B cell (primary cell): ENCODE measurements around the gene ATP10B. TPM values are rescaled to one million over a fixed set of nuclear protein-coding genes. Genes with fewer than 3 reads are reported as not detected.

Experiments
- ATAC-seq: fragments of 200-7000 bp; cut with Tn5 transposase; one replicate; pipeline ENCODE4 v1.10.0; 2021; ENCODE audit warnings: low read depth, mild to moderate bottlenecking, moderate number of reproducible peaks, moderate library complexity
- CTCF ChIA-PET: fragments of 350-600 bp; sonication (Branson Sonifier 250); formaldehyde crosslinking; loops from one replicate; lab custom pipeline; 2021; ENCODE audit warnings: antibody characterized with exemption, inconsistent platforms; lab: Charles Lee
- POLR2A ChIA-PET: fragments of 350-600 bp; sonication (Branson Sonifier 250); formaldehyde crosslinking; loops from one replicate; lab custom pipeline; 2021; ENCODE audit warnings: antibody characterized with exemption; lab: Charles Lee
- DNase-seq: peaks from one replicate; pipeline ENCODE4 v3.0.0; 2013
- H2AFZ ChIP-seq: 2 replicates; pipeline ENCODE4 v1.6.1; 2012; ENCODE audit warnings: mild to moderate bottlenecking, low read depth, low read length; ENCODE audit not compliant: insufficient read depth, poor library complexity, severe bottlenecking
- H3K27ac ChIP-seq, 2 donors: 1 replicate in 1 of 2; 2 replicates in 1 of 2; pipeline ENCODE4 v1.5.1; 2012 to 2013; ENCODE audit warnings: low read length in 2 of 2, mild to moderate bottlenecking in 2 of 2, moderate library complexity in 1 of 2
- H3K27me3 ChIP-seq, 4 experiments: fragments of 200-600 bp in 1 of 4; sonication (generic) in 1 of 4; replicated peaks in 1 of 4; 1 replicate in 2 of 4; 2 replicates in 2 of 4; pipeline versions ENCODE4 v1.6.1 to v1.7.0; 2013 to 2016; ENCODE audit warnings: low read length in 3 of 4, mild to moderate bottlenecking in 2 of 4, mixed read lengths in 1 of 4, moderate library complexity in 1 of 4; ENCODE audit not compliant: insufficient read depth in 4 of 4, control insufficient read depth in 3 of 4; ENCODE audit errors: control extremely low read depth in 1 of 4
- H3K36me3 ChIP-seq, 2 experiments: replicated peaks in 1 of 2; 1 replicate in 1 of 2; 2 replicates in 1 of 2; pipeline versions ENCODE4 v1.6.1 to v1.7.1; 2013; ENCODE audit warnings: low read length in 1 of 2; ENCODE audit not compliant: insufficient read depth in 2 of 2, control insufficient read depth in 1 of 2; ENCODE audit errors: control extremely low read depth in 1 of 2, extremely low read depth in 1 of 2
- H3K4me1 ChIP-seq, 2 donors: fragments of 200-600 bp in 1 of 2; sonication (generic) in 1 of 2; 1 replicate in 1 of 2; 2 replicates in 1 of 2; pipeline versions ENCODE4 v1.5.1 to v1.6.1; 2013 to 2017; ENCODE audit warnings: low read length in 2 of 2; ENCODE audit not compliant: control insufficient read depth in 2 of 2, insufficient read depth in 2 of 2
- H3K4me2 ChIP-seq: replicated peaks from 2 replicates; pipeline ENCODE3; 2012; ENCODE audit warnings: mild to moderate bottlenecking, low read depth, low read length; ENCODE audit not compliant: poor library complexity, severe bottlenecking
- H3K4me3 ChIP-seq, 5 experiments: fragments of 200-600 bp in 1 of 5; sonication (generic) in 1 of 5; 1 replicate in 3 of 5; 2 replicates in 2 of 5; pipeline versions ENCODE4 v1.5.1 to v1.7.0; 2011 to 2016; ENCODE audit warnings: low read length in 4 of 5, mild to moderate bottlenecking in 4 of 5, low read depth in 2 of 5, control low read depth in 1 of 5, moderate library complexity in 1 of 5; ENCODE audit not compliant: insufficient read depth in 1 of 5; ENCODE audit errors: control extremely low read depth in 1 of 5, extremely low read depth in 1 of 5
- H3K79me2 ChIP-seq: fragments of 200-600 bp; sonication (generic); one replicate; pipeline ENCODE4 v1.6.0; 2016; ENCODE audit warnings: low read length; ENCODE audit not compliant: control insufficient read depth, insufficient read depth
- H3K9ac ChIP-seq: fragments of 200-600 bp; sonication (generic); 2 replicates; pipeline ENCODE4 v1.6.1; 2017; ENCODE audit warnings: mild to moderate bottlenecking, low read length, moderate library complexity
- H3K9me3 ChIP-seq, 3 donors: one replicate each; pipeline versions ENCODE4 v1.6.1 to v1.7.1; 2013; ENCODE audit warnings: low read length in 2 of 3; ENCODE audit not compliant: control insufficient read depth in 2 of 3, insufficient read depth in 1 of 3; ENCODE audit errors: control extremely low read depth in 1 of 3
- H4K20me1 ChIP-seq: 2 replicates; pipeline ENCODE4 v1.6.0; 2012; ENCODE audit warnings: mild to moderate bottlenecking, low read length; ENCODE audit not compliant: insufficient read depth, control insufficient read depth, poor library complexity, severe bottlenecking
- H3K27ac Mint-ChIP-seq: one replicate; pipeline ENCODE4 v1.8.0; 2021; ENCODE audit warnings: mixed read lengths
- H3K27me3 Mint-ChIP-seq: one replicate; pipeline ENCODE4 v1.8.0; 2021; ENCODE audit warnings: mixed read lengths
- H3K4me1 Mint-ChIP-seq: one replicate; pipeline ENCODE4 v1.8.0; 2021; ENCODE audit warnings: mixed read lengths
- H3K4me3 Mint-ChIP-seq: one replicate; pipeline ENCODE4 v1.8.0; 2021; ENCODE audit warnings: mixed read lengths
- H3K9me3 Mint-ChIP-seq: one replicate; pipeline ENCODE4 v1.8.0; 2022; ENCODE audit warnings: mixed read lengths; ENCODE audit not compliant: insufficient read depth
- EZH2 ChIP-seq: IDR thresholded peaks from 2 replicates; pipeline ENCODE4 v1.6.1; 2012; ENCODE audit warnings: borderline replicate concordance, low read depth, mild to moderate bottlenecking, moderate library complexity, low read length; ENCODE audit not compliant: insufficient read depth, poor library complexity, severe bottlenecking
- WGBS: methylation state at CpG from one replicate; pipeline ENCODE4 v1.1.5; 2013; ENCODE audit warnings: missing lambda C conversion rate; ENCODE audit not compliant: insufficient coverage; 5-methylcytosine and 5-hydroxymethylcytosine counted together
- intact Hi-C: fragments of 100-400 bp; cut with micrococcal nuclease; formaldehyde crosslinking; loops from one replicate; pipeline ENCODE4 v1.10.0; 2022
- polyA plus RNA-seq: library from polyadenylated mRNA; depleted of rRNA; stranded (reverse); fragments of >200 nt; gene quantifications from 2 replicates; pipeline ENCODE4 v1.2.3, GENCODE V29; 2012
- total RNA-seq, 2 donors: library from RNA; stranded (reverse); fragments of 120-200 nt in 1 of 2; gene quantifications; 1 replicate in 1 of 2; 2 replicates in 1 of 2; pipeline versions ENCODE4 v1.2.3 to v1.2.4, GENCODE V29; 2013 to 2022
- TF ChIP-seq, protein P1 (sequence below): fragments of 200-600 bp; IDR thresholded peaks from one replicate; pipeline ENCODE4 v1.8.0; 2022; ENCODE audit warnings: antibody characterized with exemption, mild to moderate bottlenecking

ATP10B gene
- total and polyA plus RNA-seq, 2 donors (not counting 1 experiment from before 2014, with no cell fraction given), result not detected

DNA sequence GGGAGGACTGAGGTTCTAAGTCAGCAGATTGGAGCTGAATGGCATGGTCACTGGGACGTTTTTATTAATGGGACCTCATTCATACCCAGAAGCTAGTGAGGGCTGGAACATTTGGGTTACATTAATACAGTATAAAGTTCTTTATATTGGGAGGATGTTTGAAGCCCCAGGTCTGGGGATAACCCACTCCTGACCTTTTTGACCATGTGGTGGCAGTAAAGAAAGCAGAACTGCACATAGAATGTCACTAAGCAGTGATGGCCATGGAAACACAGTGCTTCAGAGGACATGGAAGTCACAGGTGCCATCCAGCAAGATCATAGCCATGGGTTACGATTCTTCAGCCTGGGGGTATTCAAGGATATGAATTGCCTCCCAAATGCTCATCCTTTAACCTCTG is 176.0 kb downstream of the ATP10B start:
- Mint-ChIP-seq H3K9me3 (no peaks in the 10 kb centered on the region), H3K4me3 (no peak overlapping the region), H3K27me3 (peaks cover 24% of the 10 kb centered on the region), H3K4me1 (no peaks in the 10 kb centered on the region), H3K27ac (no peak overlapping the region)
- WGBS, result 75% methylated on average over 1 of the region's 2 CpGs
- no peak overlapping the region for H3K4me2 ChIP-seq
- H3K79me2 ChIP-seq, result no peaks in the 10 kb centered on the region
- ATAC-seq (no peak), DNase-seq (no peak)
- intact Hi-C loops, result no loop called here
- H3K9ac ChIP-seq, result no peak overlapping the region
- ChIA-PET CTCF (no interaction called here), POLR2A (no interaction called here)
- no peak overlapping the region for H2AFZ ChIP-seq
- H3K9me3 ChIP-seq, result no peaks in the 10 kb centered on the region
- H4K20me1 ChIP-seq, result no peaks in the 10 kb centered on the region
- no peaks in the 10 kb centered on the region for H3K36me3 ChIP-seq
- H3K4me3 ChIP-seq, result no peak overlapping the region
- no peak overlapping the region for H3K27ac ChIP-seq
- peaks cover 0 to 10% (median 0%) of the 10 kb centered on the region in 4 experiments for H3K27me3 ChIP-seq
- TF ChIP-seq, protein P1, sequence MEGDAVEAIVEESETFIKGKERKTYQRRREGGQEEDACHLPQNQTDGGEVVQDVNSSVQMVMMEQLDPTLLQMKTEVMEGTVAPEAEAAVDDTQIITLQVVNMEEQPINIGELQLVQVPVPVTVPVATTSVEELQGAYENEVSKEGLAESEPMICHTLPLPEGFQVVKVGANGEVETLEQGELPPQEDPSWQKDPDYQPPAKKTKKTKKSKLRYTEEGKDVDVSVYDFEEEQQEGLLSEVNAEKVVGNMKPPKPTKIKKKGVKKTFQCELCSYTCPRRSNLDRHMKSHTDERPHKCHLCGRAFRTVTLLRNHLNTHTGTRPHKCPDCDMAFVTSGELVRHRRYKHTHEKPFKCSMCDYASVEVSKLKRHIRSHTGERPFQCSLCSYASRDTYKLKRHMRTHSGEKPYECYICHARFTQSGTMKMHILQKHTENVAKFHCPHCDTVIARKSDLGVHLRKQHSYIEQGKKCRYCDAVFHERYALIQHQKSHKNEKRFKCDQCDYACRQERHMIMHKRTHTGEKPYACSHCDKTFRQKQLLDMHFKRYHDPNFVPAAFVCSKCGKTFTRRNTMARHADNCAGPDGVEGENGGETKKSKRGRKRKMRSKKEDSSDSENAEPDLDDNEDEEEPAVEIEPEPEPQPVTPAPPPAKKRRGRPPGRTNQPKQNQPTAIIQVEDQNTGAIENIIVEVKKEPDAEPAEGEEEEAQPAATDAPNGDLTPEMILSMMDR, result no peak
- no peak for TF ChIP-seq EZH2
- H3K4me1 ChIP-seq, result no peaks in the 10 kb centered on the region

DNA sequence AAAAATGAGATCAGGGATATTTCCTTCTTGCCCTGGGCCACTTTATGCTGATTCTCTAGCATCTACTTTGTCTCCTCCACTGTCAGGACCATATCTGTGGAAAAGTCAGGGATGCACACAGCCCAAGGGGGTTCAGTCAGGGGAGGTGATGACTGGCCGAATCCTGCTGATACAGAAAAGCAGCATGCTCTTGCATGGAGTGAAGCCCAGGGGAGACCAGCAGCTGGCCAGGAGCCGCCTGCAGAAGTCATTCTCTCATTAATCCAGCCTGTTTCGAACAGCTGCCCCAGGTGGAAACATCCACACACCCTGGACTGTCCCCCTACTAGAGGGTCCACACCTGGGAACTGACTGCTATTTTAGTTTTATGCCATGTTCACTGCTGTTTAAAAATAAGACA is 177.1 kb downstream of the ATP10B start:
- Histone ChIP-seq H3K4me3 (no peak overlapping the region), H4K20me1 (no peaks in the 10 kb centered on the region), H3K27ac (no peak overlapping the region), H2AFZ (no peak overlapping the region), H3K79me2 (no peaks in the 10 kb centered on the region), H3K4me1 (no peaks in the 10 kb centered on the region), H3K9me3 (no peaks in the 10 kb centered on the region), H3K4me2 (no peak overlapping the region), H3K36me3 (no peaks in the 10 kb centered on the region), H3K27me3 (peaks cover 0 to 6% (median 0%) of the 10 kb centered on the region in 4 experiments), H3K9ac (no peak overlapping the region)
- DNase-seq, result no peak
- H3K9me3 Mint-ChIP-seq, result no peaks in the 10 kb centered on the region
- 75% methylated on average over 3 of the region's 3 CpGs for WGBS
- no peak for ATAC-seq
- POLR2A ChIA-PET, result no interaction called here
- TF ChIP-seq, protein P1, result no peak
- TF ChIP-seq EZH2, result no peak
- intact Hi-C loops, result no loop called here
- CTCF ChIA-PET, result no interaction called here
- H3K27ac Mint-ChIP-seq, result no peak overlapping the region
- H3K27me3 Mint-ChIP-seq, result peaks cover 25% of the 10 kb centered on the region
- no peak overlapping the region for H3K4me3 Mint-ChIP-seq
- H3K4me1 Mint-ChIP-seq, result no peaks in the 10 kb centered on the region
